GM12878 (cell line): ENCODE results near the gene RASL10A. TPM values are rescaled to one million over a fixed set of nuclear protein-coding genes. Genes with fewer than 3 reads are reported as not detected.

Source experiments
- BCL11A ChIP-seq: IDR thresholded peaks from 2 replicates; pipeline ENCODE4 v1.6.1; 2011; ENCODE audit warnings: low read depth, low read length
- CHD2 ChIP-seq: IDR thresholded peaks from 2 replicates; pipeline ENCODE4 v1.6.1; 2011; ENCODE audit warnings: low read depth, low read length, improper control_type of control experiment, borderline replicate concordance
- DPF2 ChIP-seq: fragments of 450-650 bp; IDR thresholded peaks from 2 replicates; pipeline ENCODE4 v1.6.1; 2017; ENCODE audit warnings: mild to moderate bottlenecking
- EGR1 ChIP-seq, 2 experiments: IDR thresholded peaks; 1 replicate in 1 of 2; 2 replicates in 1 of 2; pipeline ENCODE4 v1.6.1; 2011 to 2012; ENCODE audit warnings: low read depth in 2 of 2, low read length in 2 of 2, borderline replicate concordance in 1 of 2, mild to moderate bottlenecking in 1 of 2, moderate library complexity in 1 of 2
- ETV6 ChIP-seq, 2 experiments: fragments of 450-650 bp in 1 of 2; IDR thresholded peaks in 1 of 2; conservative IDR thresholded peaks in 1 of 2; 2 replicates each; pipeline ENCODE4 v1.6.1; 2014; ENCODE audit warnings: antibody characterized with exemption in 1 of 2, borderline replicate concordance in 1 of 2, low read depth in 1 of 2, mild to moderate bottlenecking in 1 of 2, moderate library complexity in 1 of 2
- IKZF1 ChIP-seq: fragments of 450-650 bp; conservative IDR thresholded peaks from 2 replicates; pipeline ENCODE4 v1.6.1; 2017; ENCODE audit warnings: antibody characterized with exemption, mild to moderate bottlenecking
- MYB ChIP-seq: fragments of 150-350 bp; IDR thresholded peaks from 2 replicates; pipeline ENCODE4 v1.6.1; 2014; ENCODE audit warnings: mild to moderate bottlenecking, low read depth, low read length, borderline replicate concordance
- SIN3A ChIP-seq: IDR thresholded peaks from 2 replicates; pipeline ENCODE4 v1.6.1; 2012; ENCODE audit warnings: low read depth, low read length, improper control_type of control experiment
- TCF3 ChIP-seq: IDR thresholded peaks from 2 replicates; pipeline ENCODE4 v1.6.1; 2012; ENCODE audit warnings: low read depth, mild to moderate bottlenecking, low read length, borderline replicate concordance; ENCODE audit not compliant: insufficient read depth
- polyA plus RNA-seq, 11 experiments: library from polyadenylated mRNA; depleted of rRNA in 4 of 11; unstranded in 6 of 11; stranded (reverse) in 5 of 11; fragments of >200 nt; fragmentation: Nextera tagmentation in 4 of 11; fragmentation: Illumina TruSeq in 1 of 11; extraction: Ambion mirVana in 4 of 11; extraction: Trizol in 1 of 11; gene quantifications; 1 replicate in 1 of 11; 2 replicates in 10 of 11; pipeline versions ENCODE4 v1.2.1 to v1.2.3, GENCODE V29; 2011 to 2016; ENCODE audit warnings: inconsistent platforms in 2 of 11, missing spikeins in 2 of 11, low read depth in 1 of 11
- total RNA-seq, 4 experiments: library from RNA; depleted of rRNA in 3 of 4; stranded (reverse); fragments of >200 nt in 3 of 4; fragmentation: Illumina TruSeq in 1 of 4; extraction: Trizol in 1 of 4; gene quantifications; 2 replicates each; pipeline versions ENCODE4 v1.2.1 to v1.2.3, GENCODE V29; 2013 to 2021
- TF ChIP-seq, protein P1 (sequence below): IDR thresholded peaks from 2 replicates; pipeline ENCODE4 v1.6.1; 2012; ENCODE audit warnings: improper control_type of control experiment, low read depth, low read length; ENCODE audit not compliant: insufficient replicate concordance

Gene RASL10A
- total and polyA plus RNA-seq, 10 of the 15 experiments (the other 5 are each of a cell fraction or from before 2014, with no cell fraction given), result 0.12 to 0.46 (median 0.21) TPM; not detected in 6

DNA sequence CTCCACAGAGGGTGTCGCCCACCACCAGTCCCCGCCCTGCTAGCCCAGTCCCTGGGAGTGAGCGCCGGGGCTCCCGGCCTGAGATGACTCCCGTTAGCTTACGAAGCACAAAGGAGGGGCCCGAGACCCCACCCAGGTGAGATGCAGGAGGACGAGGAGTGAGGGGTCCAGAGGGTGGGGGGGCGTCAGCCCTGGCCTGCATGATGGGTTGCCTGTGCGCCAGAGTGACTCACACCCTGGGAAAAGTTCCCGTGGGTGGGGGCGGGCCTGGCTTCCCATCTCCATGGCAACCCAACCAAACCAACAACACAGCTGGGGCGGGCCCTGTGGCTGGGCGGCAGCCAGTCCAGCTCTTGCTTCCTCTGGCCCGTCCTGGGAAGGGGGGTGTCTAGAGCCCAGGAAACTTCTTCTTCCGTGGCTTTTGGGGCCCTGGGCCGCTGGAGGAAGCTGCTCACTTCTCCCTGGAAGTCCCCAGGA lies 4.6 kb downstream of the RASL10A start (continued):
- 0 out of 2 replicates have a peak, but pooled peaks have one; percentile 30 for TF ChIP-seq DPF2
- TF ChIP-seq CHD2, result no peak
- peak; percentile 61 for TF ChIP-seq IKZF1
- TF ChIP-seq BCL11A, result no peak
- TF ChIP-seq TCF3, result 0 out of 2 replicates have a peak, but pooled peaks have one; percentile 33
- no peak for TF ChIP-seq ETV6 (conservative IDR thresholded peaks at IDR 0.05 in 1 of 2, IDR thresholded peaks at IDR 0.05 in 1 of 2; ENCODE audit: borderline replicate concordance in 1 of 2, low read depth in 1 of 2)
- 0 out of 2 replicates have a peak, but pooled peaks have one; percentile 29 for TF ChIP-seq SIN3A
- TF ChIP-seq, protein P1, sequence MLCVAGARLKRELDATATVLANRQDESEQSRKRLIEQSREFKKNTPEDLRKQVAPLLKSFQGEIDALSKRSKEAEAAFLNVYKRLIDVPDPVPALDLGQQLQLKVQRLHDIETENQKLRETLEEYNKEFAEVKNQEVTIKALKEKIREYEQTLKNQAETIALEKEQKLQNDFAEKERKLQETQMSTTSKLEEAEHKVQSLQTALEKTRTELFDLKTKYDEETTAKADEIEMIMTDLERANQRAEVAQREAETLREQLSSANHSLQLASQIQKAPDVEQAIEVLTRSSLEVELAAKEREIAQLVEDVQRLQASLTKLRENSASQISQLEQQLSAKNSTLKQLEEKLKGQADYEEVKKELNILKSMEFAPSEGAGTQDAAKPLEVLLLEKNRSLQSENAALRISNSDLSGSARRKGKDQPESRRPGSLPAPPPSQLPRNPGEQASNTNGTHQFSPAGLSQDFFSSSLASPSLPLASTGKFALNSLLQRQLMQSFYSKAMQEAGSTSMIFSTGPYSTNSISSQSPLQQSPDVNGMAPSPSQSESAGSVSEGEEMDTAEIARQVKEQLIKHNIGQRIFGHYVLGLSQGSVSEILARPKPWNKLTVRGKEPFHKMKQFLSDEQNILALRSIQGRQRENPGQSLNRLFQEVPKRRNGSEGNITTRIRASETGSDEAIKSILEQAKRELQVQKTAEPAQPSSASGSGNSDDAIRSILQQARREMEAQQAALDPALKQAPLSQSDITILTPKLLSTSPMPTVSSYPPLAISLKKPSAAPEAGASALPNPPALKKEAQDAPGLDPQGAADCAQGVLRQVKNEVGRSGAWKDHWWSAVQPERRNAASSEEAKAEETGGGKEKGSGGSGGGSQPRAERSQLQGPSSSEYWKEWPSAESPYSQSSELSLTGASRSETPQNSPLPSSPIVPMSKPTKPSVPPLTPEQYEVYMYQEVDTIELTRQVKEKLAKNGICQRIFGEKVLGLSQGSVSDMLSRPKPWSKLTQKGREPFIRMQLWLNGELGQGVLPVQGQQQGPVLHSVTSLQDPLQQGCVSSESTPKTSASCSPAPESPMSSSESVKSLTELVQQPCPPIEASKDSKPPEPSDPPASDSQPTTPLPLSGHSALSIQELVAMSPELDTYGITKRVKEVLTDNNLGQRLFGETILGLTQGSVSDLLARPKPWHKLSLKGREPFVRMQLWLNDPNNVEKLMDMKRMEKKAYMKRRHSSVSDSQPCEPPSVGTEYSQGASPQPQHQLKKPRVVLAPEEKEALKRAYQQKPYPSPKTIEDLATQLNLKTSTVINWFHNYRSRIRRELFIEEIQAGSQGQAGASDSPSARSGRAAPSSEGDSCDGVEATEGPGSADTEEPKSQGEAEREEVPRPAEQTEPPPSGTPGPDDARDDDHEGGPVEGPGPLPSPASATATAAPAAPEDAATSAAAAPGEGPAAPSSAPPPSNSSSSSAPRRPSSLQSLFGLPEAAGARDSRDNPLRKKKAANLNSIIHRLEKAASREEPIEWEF, result no peak
- no peak for TF ChIP-seq MYB
- peak in 1 of 2 experiments; percentile 73; a peak in 2 of 3 replicates for TF ChIP-seq EGR1 (IDR thresholded peaks at IDR 0.05; ENCODE audit: borderline replicate concordance in 1 of 2, low read depth in 2 of 2, low read length in 2 of 2)
